NK-92 (cell line): ENCODE data around the gene KLHL40.

Experiments used
- DNase-seq: peaks from one replicate; lab custom pipeline; 2025; ENCODE audit not compliant: unreplicated experiment; lab: John Stamatoyannopoulos, UW

The KLHL40 gene

GRCh38 chr3:42656680-42657610 is 28.4 kb upstream of the KLHL40 start:
- no peak for DNase-seq

GRCh38 chr3:42657675-42658074 is 27.7 kb upstream of the KLHL40 start:
- no peak for DNase-seq

- DNase-seq = no peak
Observed at GRCh38 chr3:42658091-42658770, 27.1 kb upstream of the KLHL40 start.

- DNase-seq = no peak
Observed at GRCh38 chr3:42658771-42659390, 26.5 kb upstream of the KLHL40 start.

GRCh38 chr3:42659451-42660130 is 25.7 kb upstream of the KLHL40 start:
- DNase-seq = no peak

- no peak for DNase-seq
Observed at GRCh38 chr3:42660131-42660715, 25.1 kb upstream of the KLHL40 start.

GRCh38 chr3:42660898-42661297 is 24.4 kb upstream of the KLHL40 start:
- DNase-seq = no peak

GRCh38 chr3:42661593-42662022 is 23.7 kb upstream of the KLHL40 start:
- no peak for DNase-seq

GRCh38 chr3:42662037-42662812 is 23.1 kb upstream of the KLHL40 start:
- no peak for DNase-seq

- no peak for DNase-seq
Observed at GRCh38 chr3:42662813-42663535, 22.4 kb upstream of the KLHL40 start.

GRCh38 chr3:42663581-42664437 is 21.5 kb upstream of the KLHL40 start:
- no peak for DNase-seq

- no peak for DNase-seq
Observed at GRCh38 chr3:42664438-42664803, 20.9 kb upstream of the KLHL40 start.

- no peak for DNase-seq
Observed at GRCh38 chr3:42665050-42665878, 20.1 kb upstream of the KLHL40 start.

GRCh38 chr3:42666022-42666421 is 19.3 kb upstream of the KLHL40 start:
- no peak for DNase-seq

GRCh38 chr3:42666577-42666998 is 18.7 kb upstream of the KLHL40 start:
- DNase-seq = no peak

- DNase-seq = no peak
Observed at GRCh38 chr3:42667096-42667522, 18.2 kb upstream of the KLHL40 start.

GRCh38 chr3:42667523-42668412 is 17.6 kb upstream of the KLHL40 start:
- DNase-seq = no peak
